Esophagus (tissue), 2 donors: ENCODE data around the gene SLC35F3. TPM values are rescaled to one million over a fixed set of nuclear protein-coding genes. Genes with fewer than 3 reads are reported as not detected.

ENCODE experiments used
- H3K27ac ChIP-seq, 2 donors: one replicate each; pipeline ENCODE4 v1.5.1; 2013; ENCODE audit warnings: low read depth in 2 of 2, mild to moderate bottlenecking in 2 of 2, inconsistent platforms in 1 of 2, low read length in 1 of 2, moderate library complexity in 1 of 2
- H3K27me3 ChIP-seq, 2 donors: one replicate each; pipeline ENCODE4 v1.6.1; 2013; ENCODE audit warnings: low read length in 2 of 2, control low read depth in 1 of 2, mild to moderate bottlenecking in 1 of 2; ENCODE audit not compliant: insufficient read depth in 2 of 2, control insufficient read depth in 1 of 2
- H3K36me3 ChIP-seq, 2 donors: one replicate each; pipeline ENCODE4 v1.6.1; 2013; ENCODE audit warnings: low read length in 1 of 2; ENCODE audit not compliant: control insufficient read depth in 2 of 2, insufficient read depth in 2 of 2
- H3K4me1 ChIP-seq, 2 donors: one replicate each; pipeline ENCODE4 v1.6.1; 2013; ENCODE audit warnings: low read length in 1 of 2; ENCODE audit not compliant: control insufficient read depth in 2 of 2, insufficient read depth in 2 of 2
- H3K4me3 ChIP-seq, 2 donors: one replicate each; pipeline ENCODE4 v1.5.1; 2013; ENCODE audit warnings: low read length in 2 of 2, mild to moderate bottlenecking in 2 of 2, low read depth in 1 of 2, moderate library complexity in 1 of 2
- H3K9me3 ChIP-seq, 2 donors: one replicate each; pipeline ENCODE4 v1.6.1; 2013; ENCODE audit warnings: mild to moderate bottlenecking in 2 of 2, low read depth in 1 of 2, low read length in 1 of 2, moderate library complexity in 1 of 2; ENCODE audit not compliant: control insufficient read depth in 2 of 2, insufficient read depth in 1 of 2
- WGBS, 2 donors: extraction: QIAGEN DNeasy Blood & Tissue Kit; methylation state at CpG; one replicate each; pipeline ENCODE4 v1.1.7; 2013; 5-methylcytosine and 5-hydroxymethylcytosine counted together
- polyA plus RNA-seq, 2 donors: library from polyadenylated mRNA; stranded (reverse); fragments of 200-250 nt; gene quantifications; one replicate each; pipeline ENCODE4 v1.2.3, GENCODE V29; 2013
- donor health status: healthy with polysubstance abuse.
- donor health status: Bipolar disorder and iron deficiency.

The SLC35F3 gene
- polyA plus RNA-seq, 2 donors, result 0.24 to 0.69 TPM

GRCh38 chr1:234309598-234310459 is 405.4 kb downstream of the SLC35F3 start:
- Histone ChIP-seq H3K36me3 (peaks cover 0 to 2% of the 10 kb centered on the region in 2 donors), H3K4me3 (no peak overlapping the region)
- WGBS, 2 donors, result 23 to 26% methylated on average over 26 of the region's 26 CpGs

GRCh38 chr1:234310460-234310817 is 406.0 kb downstream of the SLC35F3 start:
- Histone ChIP-seq H3K4me1 (peaks cover 0 to 3% of the 10 kb centered on the region in 2 donors), H3K27me3 (no peaks in the 10 kb centered on the region), H3K9me3 (no peaks in the 10 kb centered on the region), H3K36me3 (peaks cover 0 to 2% of the 10 kb centered on the region in 2 donors), H3K4me3 (no peak overlapping the region), H3K27ac (no peak overlapping the region)
- 37 to 46% methylated on average over 1 of the region's 1 CpG for WGBS, 2 donors

More at GRCh38 chr1:234309598-234310459, 405.4 kb downstream of the SLC35F3 start:
- peaks cover 0 to 3% of the 10 kb centered on the region in 2 donors for H3K4me1 ChIP-seq
- H3K9me3 ChIP-seq, result no peaks in the 10 kb centered on the region
- no peaks in the 10 kb centered on the region for H3K27me3 ChIP-seq
- no peak overlapping the region for H3K27ac ChIP-seq

GRCh38 chr1:234311414-234311813 is 406.9 kb downstream of the SLC35F3 start:
- Histone ChIP-seq H3K4me3 (no peak overlapping the region), H3K9me3 (no peaks in the 10 kb centered on the region), H3K27ac (no peak overlapping the region), H3K36me3 (peaks cover 0 to 2% of the 10 kb centered on the region in 2 donors), H3K27me3 (no peaks in the 10 kb centered on the region), H3K4me1 (peaks cover 1 to 3% of the 10 kb centered on the region in 2 donors)
- WGBS, 2 donors, result 64 to 72% methylated on average over 7 of the region's 7 CpGs

- H3K4me3 ChIP-seq, result no peak overlapping the region
- H3K4me1 ChIP-seq, result peaks cover 3 to 4% of the 10 kb centered on the region in 2 donors
- WGBS, 2 donors, result 90 to 93% methylated on average over 4 of the region's 4 CpGs
- no peak overlapping the region for H3K27ac ChIP-seq
- peaks cover 0 to 2% of the 10 kb centered on the region in 2 donors for H3K36me3 ChIP-seq
- H3K27me3 ChIP-seq, result no peaks in the 10 kb centered on the region
- no peaks in the 10 kb centered on the region for H3K9me3 ChIP-seq
Measured at GRCh38 chr1:234313171-234313570, 408.7 kb downstream of the SLC35F3 start.

DNA sequence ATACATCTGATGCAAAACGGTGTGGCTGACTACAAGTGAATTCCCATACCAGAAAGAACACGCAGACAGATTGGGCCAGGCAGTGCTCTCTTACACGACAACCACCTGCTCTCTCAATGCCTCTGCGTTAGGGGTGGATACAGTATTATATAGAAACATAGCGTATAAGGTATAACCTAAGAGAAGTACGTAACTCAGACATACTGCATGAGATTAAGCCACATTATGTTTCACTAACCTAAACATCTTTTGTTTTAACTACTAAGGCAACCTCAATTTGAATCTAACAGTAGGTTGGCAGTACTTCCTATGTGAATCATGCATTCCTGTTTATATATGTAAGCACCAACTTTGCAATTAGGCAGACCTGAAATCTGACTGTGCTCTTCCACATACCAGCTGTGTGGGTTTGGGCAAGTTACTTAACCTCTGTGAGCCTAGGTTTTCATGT is 410.6 kb downstream of the SLC35F3 start:
- Histone ChIP-seq H3K36me3 (peaks cover 0 to 2% of the 10 kb centered on the region in 2 donors), H3K4me1 (peaks cover 0 to 4% of the 10 kb centered on the region in 2 donors), H3K27me3 (no peaks in the 10 kb centered on the region), H3K9me3 (no peaks in the 10 kb centered on the region), H3K27ac (peak overlapping the region in 1 of 2 donors; percentile 24), H3K4me3 (no peak overlapping the region)
- 46 to 57% methylated on average over 6 of the region's 6 CpGs for WGBS, 2 donors

- H3K36me3 ChIP-seq, result peaks cover 0 to 2% of the 10 kb centered on the region in 2 donors
- peak overlapping the region in 1 of 2 donors; percentile 26 for H3K27ac ChIP-seq
- peaks cover 0 to 4% of the 10 kb centered on the region in 2 donors for H3K4me1 ChIP-seq
- 62 to 67% methylated on average over 3 of the region's 3 CpGs for WGBS, 2 donors
- no peaks in the 10 kb centered on the region for H3K27me3 ChIP-seq
- no peak overlapping the region for H3K4me3 ChIP-seq
- H3K9me3 ChIP-seq, result no peaks in the 10 kb centered on the region
Measured at GRCh38 chr1:234315588-234315987, 411.1 kb downstream of the SLC35F3 start.

- Histone ChIP-seq H3K27me3 (no peaks in the 10 kb centered on the region), H3K9me3 (no peaks in the 10 kb centered on the region), H3K4me1 (peaks cover 0 to 4% of the 10 kb centered on the region in 2 donors), H3K36me3 (peaks cover 0 to 2% of the 10 kb centered on the region in 2 donors), H3K27ac (no peak overlapping the region), H3K4me3 (no peak overlapping the region)
- WGBS, 2 donors, result 91 to 93% methylated on average over 18 of the region's 18 CpGs
Measured at GRCh38 chr1:234316486-234316885, 412.0 kb downstream of the SLC35F3 start.

GRCh38 chr1:234316937-234317336 is 412.5 kb downstream of the SLC35F3 start:
- Histone ChIP-seq H3K4me1 (peaks cover 0 to 4% of the 10 kb centered on the region in 2 donors), H3K4me3 (no peak overlapping the region), H3K36me3 (peaks cover 0 to 2% of the 10 kb centered on the region in 2 donors), H3K27ac (no peak overlapping the region), H3K9me3 (no peaks in the 10 kb centered on the region), H3K27me3 (no peaks in the 10 kb centered on the region)
- WGBS, 2 donors, result 43 to 54% methylated on average over 6 of the region's 6 CpGs

GRCh38 chr1:234320069-234320468 is 415.6 kb downstream of the SLC35F3 start:
- Histone ChIP-seq H3K27me3 (no peaks in the 10 kb centered on the region), H3K9me3 (no peaks in the 10 kb centered on the region), H3K36me3 (no peaks in the 10 kb centered on the region), H3K4me3 (no peak overlapping the region), H3K4me1 (peaks cover 0 to 4% of the 10 kb centered on the region in 2 donors), H3K27ac (no peak overlapping the region)
- WGBS, 2 donors, result 73 to 76% methylated on average over 5 of the region's 5 CpGs
